GM20000 (cell line): ENCODE results near the gene TRIOBP.

Experiments
- DNase-seq: peaks from one replicate; pipeline ENCODE4 v3.0.0; 2012; ENCODE audit warnings: low spot score
- TF ChIP-seq, protein P1 (sequence below): IDR thresholded peaks from 2 replicates; pipeline ENCODE4 v1.5.1; 2012; ENCODE audit warnings: mild to moderate bottlenecking, control low read depth; ENCODE audit errors: extremely low read depth, missing control alignments

The TRIOBP gene

DNA sequence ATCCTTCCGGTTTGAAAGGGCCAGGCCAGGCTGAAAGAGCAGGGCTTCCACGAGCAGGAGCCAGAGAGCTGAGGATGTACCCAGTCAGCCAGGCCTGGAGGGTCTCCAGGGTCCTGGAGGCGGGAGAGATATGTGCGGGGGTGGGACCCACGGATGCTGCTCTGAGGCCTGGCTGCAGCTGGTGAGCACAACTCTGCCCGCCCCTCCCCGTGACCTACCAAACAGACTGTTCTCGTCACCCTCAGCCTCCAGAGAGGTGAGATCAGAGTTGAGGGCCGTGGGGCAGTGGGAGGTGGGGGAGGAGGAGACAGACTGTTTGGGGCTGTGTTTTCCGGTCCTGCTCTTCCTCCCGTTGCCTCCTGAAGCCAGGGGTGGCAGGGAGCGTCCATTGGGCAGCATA is 42.2 kb downstream of the TRIOBP start:
- TF ChIP-seq, protein P1, sequence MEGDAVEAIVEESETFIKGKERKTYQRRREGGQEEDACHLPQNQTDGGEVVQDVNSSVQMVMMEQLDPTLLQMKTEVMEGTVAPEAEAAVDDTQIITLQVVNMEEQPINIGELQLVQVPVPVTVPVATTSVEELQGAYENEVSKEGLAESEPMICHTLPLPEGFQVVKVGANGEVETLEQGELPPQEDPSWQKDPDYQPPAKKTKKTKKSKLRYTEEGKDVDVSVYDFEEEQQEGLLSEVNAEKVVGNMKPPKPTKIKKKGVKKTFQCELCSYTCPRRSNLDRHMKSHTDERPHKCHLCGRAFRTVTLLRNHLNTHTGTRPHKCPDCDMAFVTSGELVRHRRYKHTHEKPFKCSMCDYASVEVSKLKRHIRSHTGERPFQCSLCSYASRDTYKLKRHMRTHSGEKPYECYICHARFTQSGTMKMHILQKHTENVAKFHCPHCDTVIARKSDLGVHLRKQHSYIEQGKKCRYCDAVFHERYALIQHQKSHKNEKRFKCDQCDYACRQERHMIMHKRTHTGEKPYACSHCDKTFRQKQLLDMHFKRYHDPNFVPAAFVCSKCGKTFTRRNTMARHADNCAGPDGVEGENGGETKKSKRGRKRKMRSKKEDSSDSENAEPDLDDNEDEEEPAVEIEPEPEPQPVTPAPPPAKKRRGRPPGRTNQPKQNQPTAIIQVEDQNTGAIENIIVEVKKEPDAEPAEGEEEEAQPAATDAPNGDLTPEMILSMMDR, result no peak
- DNase-seq, result no peak

DNA sequence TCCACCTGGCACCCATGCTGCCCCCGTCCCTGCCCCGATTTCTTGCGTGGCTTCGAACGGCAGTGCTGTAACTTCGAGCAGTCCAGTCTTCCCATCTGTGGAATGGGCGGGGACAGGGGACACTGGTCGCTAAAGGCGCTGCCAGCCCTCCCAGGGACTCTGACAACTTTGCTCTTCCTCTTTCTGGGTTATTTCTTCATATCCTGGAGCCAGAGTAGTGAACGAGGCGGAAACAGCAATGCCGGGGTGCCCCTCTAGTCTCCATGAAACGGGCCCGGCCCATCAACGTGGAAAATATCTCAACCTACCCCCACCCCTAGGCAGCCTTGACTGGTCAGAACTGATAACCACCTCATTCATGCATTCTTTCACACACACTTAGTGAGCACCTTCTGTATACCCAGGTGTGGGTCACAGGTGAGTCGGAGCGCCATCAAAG is 42.8 kb downstream of the TRIOBP start:
- TF ChIP-seq, protein P1, result no peak
- no peak for DNase-seq

DNA sequence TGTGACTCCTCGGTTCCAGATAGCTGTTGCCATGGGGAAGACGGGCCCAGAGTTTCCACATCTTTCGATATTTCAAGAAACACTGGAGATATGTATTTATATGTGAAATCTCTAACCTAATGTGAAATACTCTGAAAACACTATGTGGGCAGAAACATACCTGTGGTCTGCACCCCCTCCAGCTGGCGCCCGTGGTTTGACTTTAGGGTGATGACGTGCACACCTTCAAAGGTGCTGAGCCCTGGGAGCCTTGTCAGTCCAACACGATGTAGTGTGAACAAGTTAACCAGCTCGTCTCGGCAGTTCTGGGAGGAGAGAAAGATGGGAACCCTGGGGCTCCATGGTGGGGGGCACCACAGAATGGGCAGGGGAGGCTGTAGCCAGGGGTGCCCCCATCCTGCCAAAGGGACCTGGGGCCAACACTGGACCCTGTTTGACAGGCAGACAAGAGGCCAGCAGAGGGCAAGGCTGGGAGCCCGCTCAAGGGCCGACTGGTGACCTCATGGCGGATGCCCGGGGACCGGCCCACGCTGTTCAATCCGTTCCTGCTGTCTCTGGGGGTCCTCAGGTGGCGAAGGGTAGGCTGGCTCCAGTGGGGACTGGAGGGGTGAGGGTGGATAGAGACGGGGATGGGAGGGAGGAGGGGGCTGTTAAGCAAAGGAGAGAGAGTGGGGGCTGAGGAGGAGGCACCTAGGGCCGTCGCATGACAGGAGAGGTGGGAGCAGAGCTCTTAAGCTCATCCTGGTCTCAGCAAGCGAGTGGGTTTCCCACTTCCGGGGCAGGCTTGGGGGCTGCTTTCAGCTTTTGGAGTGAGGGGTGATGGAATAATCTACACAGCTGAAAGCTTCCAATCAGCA is 43.8 kb downstream of the TRIOBP start:
- no peak for DNase-seq
- TF ChIP-seq, protein P1, result no peak

DNA sequence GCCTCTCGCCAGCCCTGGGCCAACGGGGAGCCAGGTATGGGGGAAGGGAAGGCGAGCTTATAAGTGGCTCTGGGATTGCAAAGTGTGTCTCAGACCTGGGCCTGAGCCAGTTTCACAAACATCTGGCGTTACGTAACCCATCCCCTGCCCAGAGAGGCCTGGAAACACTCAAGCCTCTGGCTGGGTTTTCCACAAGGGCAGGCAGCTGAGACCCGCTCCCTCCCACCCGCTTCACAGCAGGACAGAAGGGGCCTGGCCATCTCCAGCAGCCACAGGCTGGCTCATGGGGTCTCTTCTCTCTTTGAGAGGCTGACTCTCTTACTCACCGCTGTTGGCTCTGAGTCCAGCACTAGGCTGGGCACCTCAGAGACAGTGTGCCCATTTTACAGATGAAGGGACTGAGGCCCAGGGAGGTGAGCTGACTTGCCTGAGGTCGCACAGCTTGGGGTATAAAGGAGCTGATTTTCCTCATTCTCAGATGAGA is 44.5 kb downstream of the TRIOBP start:
- DNase-seq, result no peak
- TF ChIP-seq, protein P1, result no peak

DNA sequence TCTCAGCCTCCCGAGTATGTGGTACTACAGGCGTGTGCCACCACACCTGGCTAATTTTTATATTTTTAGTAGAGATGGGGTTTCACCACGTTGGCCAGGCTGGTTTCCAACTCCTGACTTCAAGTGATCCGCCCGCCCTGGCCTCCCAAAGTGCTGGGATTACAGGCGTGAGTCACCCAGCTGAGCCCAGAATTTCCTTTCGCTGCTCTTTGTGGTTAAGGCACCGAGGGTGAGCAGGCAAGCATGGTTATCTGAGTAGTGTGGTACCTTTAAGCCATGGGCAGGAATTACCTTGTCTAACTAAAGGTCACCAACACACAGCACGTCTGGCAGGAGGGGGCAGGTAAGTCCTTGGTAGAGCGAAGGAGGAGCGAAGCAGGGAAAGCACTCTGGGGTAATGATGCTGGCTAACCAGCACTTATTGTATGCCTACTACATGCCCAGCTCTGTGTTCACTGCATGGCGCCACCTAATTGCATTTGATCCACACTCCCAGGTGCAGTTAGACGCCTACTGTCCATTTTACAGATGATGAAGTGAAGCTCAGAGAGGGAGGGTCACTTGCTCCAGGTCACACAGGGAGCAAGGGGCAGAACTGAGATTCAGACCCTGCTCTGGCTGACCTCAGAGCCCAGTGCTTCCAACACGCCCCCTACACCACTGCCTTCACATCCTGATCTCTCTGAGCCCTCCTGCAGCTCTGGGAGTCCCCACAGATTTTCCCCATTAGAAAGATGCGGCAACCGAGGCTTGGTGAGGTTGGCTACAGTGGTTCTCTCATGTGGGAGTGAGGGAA is 45.7 kb downstream of the TRIOBP start:
- DNase-seq, result no peak
- TF ChIP-seq, protein P1, result no peak

DNA sequence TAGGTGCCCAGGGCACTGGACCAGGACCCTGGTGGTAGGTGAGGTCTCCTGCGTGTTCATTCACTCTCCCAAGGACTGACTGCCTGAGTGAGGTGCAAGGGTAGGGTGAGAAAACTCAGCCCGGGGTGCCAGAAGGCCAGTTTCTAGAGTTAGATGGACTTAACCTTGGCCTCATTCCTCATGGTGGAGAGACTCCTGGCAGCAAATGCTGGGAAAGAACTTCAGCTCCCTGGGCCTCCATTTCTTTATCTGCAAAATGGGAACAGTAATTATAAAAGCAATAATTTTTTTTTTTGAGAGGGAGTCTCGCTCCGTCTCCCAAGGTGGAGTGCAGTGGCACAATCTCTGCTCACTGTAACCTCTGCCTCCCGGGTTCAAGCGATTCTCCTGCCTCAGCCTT is 47.7 kb downstream of the TRIOBP start:
- DNase-seq, result no peak
- TF ChIP-seq, protein P1, result no peak

DNA sequence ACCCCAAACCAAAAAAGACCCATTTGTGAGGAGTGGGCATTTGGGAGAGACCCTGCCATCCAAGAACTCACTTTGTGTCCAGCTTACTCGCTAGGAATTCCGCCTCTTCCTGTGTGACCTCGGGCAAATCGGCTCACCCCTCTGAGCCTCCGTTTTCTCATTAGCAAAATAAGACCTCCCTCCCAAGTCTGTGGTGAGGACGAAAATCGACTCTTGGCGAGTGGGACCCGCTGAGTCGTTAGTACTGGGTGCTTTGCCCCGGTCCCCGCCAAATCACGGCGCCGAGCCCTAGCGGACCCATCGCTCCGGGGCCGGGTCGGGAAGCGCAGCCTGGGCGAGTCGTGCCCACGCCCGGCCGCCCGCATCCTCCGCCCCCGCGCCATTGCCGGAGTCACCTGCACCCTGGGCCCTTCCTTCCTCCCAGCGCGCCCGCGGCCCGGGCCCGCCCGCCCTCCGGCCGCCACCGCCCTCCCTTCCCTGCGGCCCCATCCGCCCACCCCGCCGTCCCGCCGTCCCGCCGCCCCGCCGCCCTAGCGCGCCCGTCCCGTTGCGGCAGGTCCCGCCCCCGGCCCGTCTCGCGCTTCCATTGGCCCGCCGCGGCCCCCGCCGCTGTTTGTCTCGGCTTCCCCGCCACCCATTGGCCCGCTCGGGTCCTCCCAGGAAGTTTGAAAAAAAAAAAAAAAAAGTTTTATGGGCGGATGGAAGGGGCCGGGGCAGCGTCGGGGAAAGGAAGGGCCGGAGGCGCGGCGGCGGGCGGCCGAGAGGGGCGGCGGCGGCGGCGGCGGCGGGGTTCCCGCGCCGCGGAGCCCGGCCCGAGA is 48.9 kb downstream of the TRIOBP start:
- peak; percentile 99 for DNase-seq
- TF ChIP-seq, protein P1, result no peak
